AG10803 (cell line): ENCODE results near the gene NCAM2.
A peak's percentile ranks its signal among the peaks of the same experiment; 100 is the strongest.

Source experiments
- DNase-seq: peaks from one replicate; pipeline ENCODE4 v3.0.0; 2010; ENCODE audit warnings: low read depth
- H3K4me3 ChIP-seq: 2 replicates; pipeline ENCODE4 v1.5.1; 2011; ENCODE audit warnings: mild to moderate bottlenecking, low read length, control low read depth
- TF ChIP-seq, protein P1 (sequence below): conservative IDR thresholded peaks from 2 replicates; pipeline ENCODE4 v1.5.1; 2011; ENCODE audit warnings: mild to moderate bottlenecking, low read length, control low read depth, inconsistent platforms

The NCAM2 gene

DNA sequence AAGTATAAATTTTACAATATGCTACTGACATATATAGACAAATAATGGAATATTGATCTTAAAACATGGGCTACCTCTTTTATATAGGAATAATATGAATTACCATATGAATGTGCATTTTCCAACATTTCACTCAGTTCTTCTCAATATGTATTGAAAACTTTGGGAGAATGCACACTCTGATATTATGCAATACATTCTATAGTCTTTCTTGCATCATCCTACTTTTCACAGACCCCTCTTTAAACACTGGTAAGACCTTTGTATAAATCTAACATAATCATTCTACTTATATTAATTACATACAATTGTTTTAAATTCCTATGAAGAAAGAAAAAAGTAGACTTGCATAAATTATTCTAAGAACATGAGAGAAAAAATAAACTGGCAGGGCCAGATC lies 69.2 kb downstream of the NCAM2 start:
- no peak for DNase-seq
- no peak overlapping the region for H3K4me3 ChIP-seq
- TF ChIP-seq, protein P1, sequence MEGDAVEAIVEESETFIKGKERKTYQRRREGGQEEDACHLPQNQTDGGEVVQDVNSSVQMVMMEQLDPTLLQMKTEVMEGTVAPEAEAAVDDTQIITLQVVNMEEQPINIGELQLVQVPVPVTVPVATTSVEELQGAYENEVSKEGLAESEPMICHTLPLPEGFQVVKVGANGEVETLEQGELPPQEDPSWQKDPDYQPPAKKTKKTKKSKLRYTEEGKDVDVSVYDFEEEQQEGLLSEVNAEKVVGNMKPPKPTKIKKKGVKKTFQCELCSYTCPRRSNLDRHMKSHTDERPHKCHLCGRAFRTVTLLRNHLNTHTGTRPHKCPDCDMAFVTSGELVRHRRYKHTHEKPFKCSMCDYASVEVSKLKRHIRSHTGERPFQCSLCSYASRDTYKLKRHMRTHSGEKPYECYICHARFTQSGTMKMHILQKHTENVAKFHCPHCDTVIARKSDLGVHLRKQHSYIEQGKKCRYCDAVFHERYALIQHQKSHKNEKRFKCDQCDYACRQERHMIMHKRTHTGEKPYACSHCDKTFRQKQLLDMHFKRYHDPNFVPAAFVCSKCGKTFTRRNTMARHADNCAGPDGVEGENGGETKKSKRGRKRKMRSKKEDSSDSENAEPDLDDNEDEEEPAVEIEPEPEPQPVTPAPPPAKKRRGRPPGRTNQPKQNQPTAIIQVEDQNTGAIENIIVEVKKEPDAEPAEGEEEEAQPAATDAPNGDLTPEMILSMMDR, result no peak

DNA sequence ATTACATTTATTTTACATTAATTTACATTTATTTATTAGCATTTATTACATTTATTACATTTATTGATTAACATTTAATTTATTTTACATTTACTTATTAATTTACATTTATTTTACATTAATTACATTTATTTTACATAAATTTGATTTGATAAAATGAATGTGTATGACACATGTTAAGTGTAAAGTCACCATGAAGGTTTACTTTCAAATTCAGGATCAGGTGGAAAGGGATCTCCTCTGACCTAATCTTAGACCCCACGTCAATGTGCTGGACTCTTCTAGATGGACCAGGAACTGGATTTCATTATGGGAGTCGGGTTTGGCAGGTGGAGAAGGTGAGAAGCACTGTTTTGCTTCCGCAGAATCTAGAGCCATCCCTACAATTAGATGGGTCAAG lies 76.1 kb downstream of the NCAM2 start:
- no peak overlapping the region for H3K4me3 ChIP-seq
- TF ChIP-seq, protein P1, result no peak
- DNase-seq, result no peak

DNA sequence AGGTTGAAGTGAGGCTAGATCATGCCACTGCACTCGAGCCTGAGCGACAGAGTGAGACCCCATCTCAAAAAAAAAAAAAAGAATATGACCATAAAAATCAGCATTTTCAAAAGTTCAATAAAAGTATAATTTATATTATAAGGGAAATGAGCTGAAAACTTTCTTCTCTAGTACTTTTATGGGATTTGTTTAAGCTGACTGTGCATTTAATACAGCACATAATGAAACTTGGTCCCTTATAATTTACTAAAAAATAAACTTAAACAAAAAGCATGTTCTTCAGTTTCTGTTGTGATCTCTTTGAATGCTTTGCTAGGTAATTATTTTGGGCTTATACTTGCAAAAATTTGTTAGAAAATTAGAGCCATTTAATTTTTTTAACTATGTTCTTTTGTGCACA lies 77.8 kb downstream of the NCAM2 start:
- TF ChIP-seq, protein P1, result no peak
- H3K4me3 ChIP-seq, result no peak overlapping the region
- DNase-seq, result no peak

DNA sequence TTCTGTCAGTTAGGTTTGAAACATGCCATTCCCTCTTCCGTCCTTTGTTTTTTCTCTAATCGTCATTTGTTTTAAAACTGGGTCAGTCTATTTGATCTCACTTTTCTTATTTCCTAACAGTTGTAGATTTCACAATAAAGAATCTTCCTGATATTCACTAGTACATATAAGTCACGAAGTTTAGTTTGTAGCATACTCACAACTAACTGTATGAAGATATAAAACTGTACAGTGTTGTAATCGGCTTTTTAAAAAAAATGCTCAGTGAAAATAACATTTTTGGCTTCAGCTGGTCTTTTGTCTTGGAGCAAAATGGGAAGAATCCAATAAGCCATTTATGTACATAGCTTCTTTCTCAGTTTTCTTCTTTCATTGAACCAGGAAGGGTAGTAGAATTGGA lies 78.3 kb downstream of the NCAM2 start:
- DNase-seq, result no peak
- TF ChIP-seq, protein P1, result no peak
- no peak overlapping the region for H3K4me3 ChIP-seq

DNA sequence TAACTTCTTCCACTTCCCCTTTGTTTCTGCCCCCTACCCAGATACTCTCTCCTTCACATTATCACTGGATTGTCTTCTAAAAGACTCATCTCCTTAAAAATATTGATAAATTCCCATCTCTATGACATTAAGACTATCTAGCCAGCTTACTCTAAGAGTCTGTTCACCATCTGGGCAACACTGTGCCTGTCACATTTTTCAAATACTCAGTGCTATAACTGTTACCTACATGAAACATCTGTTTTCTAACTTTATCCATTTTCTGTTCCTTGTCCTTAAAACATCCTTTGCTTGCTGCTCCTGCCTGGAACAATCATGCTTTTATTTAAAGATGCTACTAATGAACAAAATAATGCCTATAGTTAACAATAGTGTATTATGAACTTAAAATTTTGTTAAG lies 81.4 kb downstream of the NCAM2 start:
- H3K4me3 ChIP-seq, result no peak overlapping the region
- TF ChIP-seq, protein P1, result no peak
- DNase-seq, result peak; percentile 3

DNA sequence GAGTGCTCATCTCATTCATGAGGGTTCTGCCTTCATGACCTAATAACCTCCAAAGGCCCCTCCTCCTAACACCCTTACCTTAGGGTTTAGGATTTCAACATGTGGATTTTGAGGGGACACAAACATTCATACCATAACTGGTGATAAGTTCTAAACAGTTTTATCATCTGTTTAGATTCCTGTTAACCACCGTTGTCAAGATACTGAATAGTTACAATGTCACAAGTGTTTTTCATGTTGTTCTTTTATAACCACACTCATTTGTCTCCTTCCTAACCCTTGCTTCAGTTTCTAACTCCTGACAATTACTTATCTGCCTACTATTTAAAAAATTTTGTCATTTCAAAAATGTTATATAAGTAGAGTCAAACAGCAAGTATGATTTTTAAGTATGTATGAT lies 86.0 kb downstream of the NCAM2 start:
- TF ChIP-seq, protein P1, result no peak
- peak; percentile 53 for DNase-seq

DNA sequence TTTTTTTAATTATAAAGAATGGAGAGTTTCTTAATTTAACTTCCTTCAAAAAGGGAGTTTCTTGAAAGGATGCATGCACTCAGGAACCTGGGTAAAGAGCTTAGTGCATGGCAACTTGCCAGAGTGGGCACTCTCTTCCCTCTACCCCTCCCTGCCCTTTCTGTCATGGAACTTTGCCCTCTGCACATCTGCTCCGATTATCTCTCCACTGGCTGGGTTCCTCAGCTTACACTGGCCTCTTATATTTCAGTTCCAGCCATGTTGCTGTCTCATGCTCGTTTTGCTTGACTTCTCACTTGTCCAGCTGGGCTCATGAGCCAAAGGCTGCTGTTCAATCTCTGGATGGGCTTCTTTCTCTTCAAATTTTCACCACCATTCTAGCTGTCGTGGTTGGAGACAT lies 87.0 kb downstream of the NCAM2 start:
- DNase-seq, result no peak
- TF ChIP-seq, protein P1, result no peak
- no peak overlapping the region for H3K4me3 ChIP-seq

More for the DNA sequence above, 86.0 kb downstream of the NCAM2 start:
- no peak overlapping the region for H3K4me3 ChIP-seq
